GM12873 (cell line): ENCODE results near the gene NDEL1.

Experiments used
- TF ChIP-seq, protein P1 (sequence below): IDR thresholded peaks from 2 replicates; pipeline ENCODE4 v1.5.1; 2012; ENCODE audit warnings: low read depth, mild to moderate bottlenecking, moderate library complexity, low read length, control low read depth; ENCODE audit not compliant: insufficient read depth; ENCODE audit errors: missing control alignments

NDEL1 gene, protein sequence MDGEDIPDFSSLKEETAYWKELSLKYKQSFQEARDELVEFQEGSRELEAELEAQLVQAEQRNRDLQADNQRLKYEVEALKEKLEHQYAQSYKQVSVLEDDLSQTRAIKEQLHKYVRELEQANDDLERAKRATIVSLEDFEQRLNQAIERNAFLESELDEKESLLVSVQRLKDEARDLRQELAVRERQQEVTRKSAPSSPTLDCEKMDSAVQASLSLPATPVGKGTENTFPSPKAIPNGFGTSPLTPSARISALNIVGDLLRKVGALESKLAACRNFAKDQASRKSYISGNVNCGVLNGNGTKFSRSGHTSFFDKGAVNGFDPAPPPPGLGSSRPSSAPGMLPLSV

DNA sequence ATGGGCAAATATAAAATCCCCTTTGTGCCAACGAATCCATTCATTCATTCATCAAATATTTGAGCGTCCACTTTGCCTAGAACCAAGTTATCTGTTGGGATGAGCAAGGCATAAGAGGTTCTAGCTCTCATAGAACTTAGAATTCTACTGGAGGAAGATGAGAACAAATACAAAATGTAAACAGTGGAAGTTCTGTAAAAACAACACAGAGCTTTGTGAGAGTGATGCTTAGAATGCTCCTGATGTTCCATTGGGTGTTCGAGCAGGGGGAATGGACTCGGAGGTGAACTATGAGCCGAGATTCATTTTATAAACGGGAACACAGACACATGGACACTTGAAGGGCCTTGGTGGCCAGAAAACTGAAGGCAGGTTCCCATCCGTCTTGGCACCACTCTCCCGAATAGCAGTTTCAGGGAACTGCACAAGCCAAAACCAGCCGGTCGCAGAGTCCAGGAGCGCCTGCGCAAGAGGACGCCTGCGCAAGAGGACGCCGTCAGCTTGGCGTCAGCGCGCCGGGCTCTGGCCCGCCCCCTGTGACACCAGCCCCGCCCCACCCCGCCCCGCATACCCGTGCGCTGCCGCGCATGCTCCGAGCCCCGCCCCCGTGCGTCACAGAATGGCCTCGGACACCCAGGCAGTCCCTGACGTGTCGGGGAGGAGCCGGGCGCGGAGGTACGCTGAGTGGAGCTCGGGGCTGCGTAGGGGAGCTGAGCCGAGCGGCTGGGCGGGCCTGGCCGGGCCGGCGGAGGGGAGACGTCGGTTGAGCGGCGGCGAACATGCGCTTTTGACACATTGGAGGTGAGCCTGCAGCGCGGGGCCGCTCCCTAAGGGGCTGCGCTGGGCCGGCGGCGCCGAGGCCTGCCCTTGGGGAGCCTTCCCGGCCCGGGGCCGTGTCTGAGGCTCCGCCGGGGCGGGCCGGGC lies at the start of gene NDEL1:
Gene NDEL1 (plus strand): TSS at position 640 of the 924 bp plus-strand sequence. CDS start 8,388 bp downstream, outside the sequence.
- TF ChIP-seq, protein P1, sequence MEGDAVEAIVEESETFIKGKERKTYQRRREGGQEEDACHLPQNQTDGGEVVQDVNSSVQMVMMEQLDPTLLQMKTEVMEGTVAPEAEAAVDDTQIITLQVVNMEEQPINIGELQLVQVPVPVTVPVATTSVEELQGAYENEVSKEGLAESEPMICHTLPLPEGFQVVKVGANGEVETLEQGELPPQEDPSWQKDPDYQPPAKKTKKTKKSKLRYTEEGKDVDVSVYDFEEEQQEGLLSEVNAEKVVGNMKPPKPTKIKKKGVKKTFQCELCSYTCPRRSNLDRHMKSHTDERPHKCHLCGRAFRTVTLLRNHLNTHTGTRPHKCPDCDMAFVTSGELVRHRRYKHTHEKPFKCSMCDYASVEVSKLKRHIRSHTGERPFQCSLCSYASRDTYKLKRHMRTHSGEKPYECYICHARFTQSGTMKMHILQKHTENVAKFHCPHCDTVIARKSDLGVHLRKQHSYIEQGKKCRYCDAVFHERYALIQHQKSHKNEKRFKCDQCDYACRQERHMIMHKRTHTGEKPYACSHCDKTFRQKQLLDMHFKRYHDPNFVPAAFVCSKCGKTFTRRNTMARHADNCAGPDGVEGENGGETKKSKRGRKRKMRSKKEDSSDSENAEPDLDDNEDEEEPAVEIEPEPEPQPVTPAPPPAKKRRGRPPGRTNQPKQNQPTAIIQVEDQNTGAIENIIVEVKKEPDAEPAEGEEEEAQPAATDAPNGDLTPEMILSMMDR: no peak

- TF ChIP-seq, protein P1: no peak
Observed at GRCh38 chr17:8386841-8387240, 48.8 kb upstream of the NDEL1 start.

DNA sequence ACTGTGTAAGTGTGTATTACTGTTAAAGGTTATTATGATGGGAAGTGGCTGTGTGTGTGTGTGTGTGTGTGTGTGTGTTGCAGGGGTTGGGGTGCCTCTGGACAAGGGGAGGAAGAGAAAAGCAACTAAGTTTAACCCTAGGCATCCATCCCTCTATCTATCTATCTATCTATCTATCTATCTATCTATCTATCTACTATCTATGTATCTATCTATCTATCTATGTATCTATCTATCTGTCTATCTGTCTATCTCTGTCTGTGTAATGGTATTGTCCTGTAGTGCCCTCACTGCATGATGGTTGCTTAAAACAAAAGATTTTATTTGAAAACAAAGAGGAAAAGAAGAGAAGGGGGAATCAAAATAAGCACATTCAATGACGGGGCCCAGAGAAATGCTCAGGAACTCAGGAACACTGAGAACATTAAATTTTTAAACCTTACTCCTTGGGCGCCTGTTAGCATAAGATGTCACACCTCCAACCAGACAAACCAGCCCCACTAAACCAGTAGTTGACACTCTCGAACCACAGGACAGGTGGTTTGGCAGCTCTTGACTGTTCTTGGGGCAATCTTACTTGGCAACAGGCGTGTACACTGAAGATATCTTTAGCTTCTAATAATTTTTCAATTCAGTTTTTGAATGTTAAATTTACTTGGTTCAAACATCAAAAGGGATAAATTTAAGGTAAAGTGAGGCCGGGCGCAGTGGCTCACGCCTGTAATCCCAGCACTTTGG lies 47.6 kb upstream of the NDEL1 start:
- TF ChIP-seq, protein P1: no peak

GRCh38 chr17:8391711-8392110 lies 44.0 kb upstream of the NDEL1 start:
- TF ChIP-seq, protein P1: no peak

- TF ChIP-seq, protein P1: no peak
Observed at GRCh38 chr17:8392274-8392673, 43.4 kb upstream of the NDEL1 start.

DNA sequence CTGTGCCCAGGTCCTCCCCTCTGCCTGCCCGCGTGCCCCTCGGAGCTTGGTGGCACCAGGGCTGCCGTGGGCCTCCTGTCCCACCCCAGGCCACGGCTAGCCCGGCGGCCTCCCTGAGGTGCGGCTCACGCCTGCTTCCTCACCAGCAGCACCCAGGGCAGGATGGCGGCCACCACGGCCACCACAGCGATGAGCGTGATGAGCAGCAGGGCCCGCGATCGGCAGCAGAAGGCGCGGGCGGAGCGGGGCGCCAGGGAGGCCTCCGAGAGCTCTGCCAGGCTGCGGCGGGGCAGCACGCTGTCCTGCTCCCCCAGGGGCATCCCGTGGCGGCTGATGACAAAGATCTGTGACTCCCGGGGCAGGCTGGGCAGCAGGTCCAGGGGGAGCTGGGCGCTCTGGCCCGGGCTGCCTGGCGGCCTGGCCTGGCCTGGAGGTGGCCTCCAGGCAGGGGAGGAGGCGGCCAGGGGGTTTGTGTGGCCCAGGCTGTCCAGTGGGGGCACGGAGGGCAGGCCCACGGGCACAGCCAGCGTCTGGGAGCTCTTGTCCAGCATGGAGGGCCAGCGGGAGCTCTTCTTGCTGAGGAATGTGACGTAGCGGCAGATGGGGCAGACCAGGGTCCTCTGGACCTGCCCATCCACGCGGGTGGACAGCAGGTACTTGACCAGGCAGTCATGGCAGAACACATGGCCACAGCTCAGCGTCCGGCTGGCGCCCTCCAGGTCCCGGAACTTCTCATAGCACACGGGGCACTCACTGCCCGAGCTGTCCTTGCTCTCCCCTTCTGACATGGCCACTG lies 42.8 kb upstream of the NDEL1 start:
- TF ChIP-seq, protein P1: no peak
